WTC11 (cell line): ENCODE measurements around the gene NCOA3. TPM values are rescaled to one million over a fixed set of nuclear protein-coding genes. Genes with fewer than 3 reads are reported as not detected.

Source experiments
- ATAC-seq: fragments of 200-7000 bp; cut with Tn5 transposase; 2 replicates; pipeline ENCODE4 v1.10.0; 2021; ENCODE audit warnings: mild to moderate bottlenecking, moderate library complexity
- CTCF ChIA-PET: fragments of 300-600 bp; sonication (Branson Sonifier 250); formaldehyde crosslinking; loops from one replicate; lab custom pipeline; 2021; ENCODE audit warnings: antibody characterized with exemption; lab: Charles Lee
- POLR2A ChIA-PET: fragments of 350-600 bp; sonication (Branson Sonifier 250); formaldehyde crosslinking; loops from one replicate; lab custom pipeline; 2021; ENCODE audit warnings: antibody characterized with exemption; lab: Charles Lee
- DNase-seq: peaks from one replicate; pipeline ENCODE4 v3.0.0; 2021; ENCODE audit warnings: low spot score
- H3K27ac Mint-ChIP-seq: 2 replicates; pipeline ENCODE4 v1.8.0; 2021; ENCODE audit warnings: mixed read lengths
- H3K27me3 Mint-ChIP-seq: 2 replicates; pipeline ENCODE4 v1.8.0; 2021; ENCODE audit warnings: low read depth, mild to moderate bottlenecking, moderate library complexity, mixed read lengths
- H3K36me3 Mint-ChIP-seq: 2 replicates; pipeline ENCODE4 v1.8.0; 2021; ENCODE audit warnings: mixed read lengths
- H3K4me1 Mint-ChIP-seq: 2 replicates; pipeline ENCODE4 v1.8.0; 2022; ENCODE audit warnings: mixed read lengths
- H3K4me3 Mint-ChIP-seq: 2 replicates; pipeline ENCODE4 v1.8.0; 2021; ENCODE audit warnings: mild to moderate bottlenecking, moderate library complexity, mixed read lengths
- H3K9me3 Mint-ChIP-seq: 2 replicates; pipeline ENCODE4 v1.8.0; 2021; ENCODE audit warnings: mixed read lengths
- FOXJ3 ChIP-seq: sonication (generic); formaldehyde crosslinking; IDR thresholded peaks from 2 replicates; pipeline ENCODE4 v1.9.0; 2021; ENCODE audit warnings: missing genetic modification reagents, mild to moderate bottlenecking, borderline replicate concordance
- FOXP1 ChIP-seq: sonication (generic); formaldehyde crosslinking; IDR thresholded peaks from 2 replicates; pipeline ENCODE4 v1.8.0; 2022; ENCODE audit warnings: missing genetic modification reagents, mild to moderate bottlenecking, moderate library complexity, borderline replicate concordance
- GABPB1 ChIP-seq: sonication (generic); formaldehyde crosslinking; IDR thresholded peaks from 2 replicates; pipeline ENCODE4 v1.8.1; 2023; ENCODE audit warnings: mild to moderate bottlenecking, missing genetic modification reagents
- MYBL2 ChIP-seq: sonication (generic); formaldehyde crosslinking; IDR thresholded peaks from 2 replicates; pipeline ENCODE4 v1.8.1; 2023; ENCODE audit warnings: mild to moderate bottlenecking, moderate library complexity, missing genetic modification reagents
- NR3C1 ChIP-seq: sonication (generic); formaldehyde crosslinking; conservative IDR thresholded peaks from 2 replicates; pipeline ENCODE4 v1.8.1; 2023; ENCODE audit warnings: low read depth, mild to moderate bottlenecking, missing genetic modification reagents
- PRRX2 ChIP-seq: fragments of 250-450 bp; sonication (Bioruptor Pico); IDR thresholded peaks from 2 replicates; pipeline ENCODE4 v1.8.0; 2021; ENCODE audit warnings: mild to moderate bottlenecking
- TEAD4 ChIP-seq: sonication (generic); formaldehyde crosslinking; IDR thresholded peaks from 2 replicates; pipeline ENCODE4 v1.8.0; 2022; ENCODE audit warnings: mild to moderate bottlenecking, missing genetic modification reagents
- USF1 ChIP-seq: sonication (generic); formaldehyde crosslinking; IDR thresholded peaks from 2 replicates; pipeline ENCODE4 v1.8.0; 2022; ENCODE audit warnings: mild to moderate bottlenecking, missing genetic modification reagents
- ZBTB21 ChIP-seq: sonication (generic); formaldehyde crosslinking; IDR thresholded peaks from 2 replicates; pipeline ENCODE4 v1.8.1; 2023; ENCODE audit warnings: mild to moderate bottlenecking, missing genetic modification reagents, borderline replicate concordance
- ZMAT4 ChIP-seq: fragments of 250-450 bp; sonication (Bioruptor Pico); IDR thresholded peaks from 2 replicates; pipeline ENCODE4 v1.9.0; 2021; ENCODE audit warnings: mild to moderate bottlenecking
- ZNF138 ChIP-seq: sonication (generic); formaldehyde crosslinking; conservative IDR thresholded peaks from 2 replicates; pipeline ENCODE4 v1.8.1; 2022; ENCODE audit warnings: mild to moderate bottlenecking, moderate library complexity, missing genetic modification reagents
- ZNF219 ChIP-seq: sonication (generic); formaldehyde crosslinking; IDR thresholded peaks from 2 replicates; pipeline ENCODE4 v1.8.0; 2023; ENCODE audit warnings: missing genetic modification reagents, mild to moderate bottlenecking, borderline replicate concordance
- ZNF232 ChIP-seq: sonication (generic); formaldehyde crosslinking; IDR thresholded peaks from 2 replicates; pipeline ENCODE4 v1.8.0; 2022; ENCODE audit warnings: mild to moderate bottlenecking, missing genetic modification reagents
- ZNF263 ChIP-seq: sonication (generic); formaldehyde crosslinking; IDR thresholded peaks from 2 replicates; pipeline ENCODE4 v1.8.1; 2022; ENCODE audit warnings: low read depth, mild to moderate bottlenecking, moderate library complexity, missing genetic modification reagents
- total RNA-seq: library from RNA; stranded (reverse); gene quantifications from 3 replicates; pipeline ENCODE4 v1.2.3, GENCODE V29; 2021
- TF ChIP-seq, protein P1 (sequence below): sonication (generic); formaldehyde crosslinking; IDR thresholded peaks from 2 replicates; pipeline ENCODE4 v1.8.0; 2023; ENCODE audit warnings: missing genetic modification reagents, mild to moderate bottlenecking, borderline replicate concordance
- TF ChIP-seq, protein P2 (sequence below): sonication (generic); formaldehyde crosslinking; IDR thresholded peaks from 2 replicates; pipeline ENCODE4 v1.8.1; 2022; ENCODE audit warnings: missing genetic modification reagents, borderline replicate concordance
- TF ChIP-seq, protein P3 (sequence below): fragments of 200-600 bp; IDR thresholded peaks from 2 replicates; pipeline ENCODE4 v1.8.0; 2022; ENCODE audit warnings: antibody characterized with exemption
- TF ChIP-seq, protein P4 (sequence below): fragments of 250-450 bp; sonication (Bioruptor Pico); conservative IDR thresholded peaks from 2 replicates; pipeline ENCODE4 v1.9.0; 2021; ENCODE audit warnings: mild to moderate bottlenecking

The NCOA3 gene
- total RNA-seq, 1 experiment from 2014 or later, result 25.2 TPM

GRCh38 chr20:47694021-47694818 lies 192.5 kb downstream of the NCOA3 start (continued):
- TF ChIP-seq ZNF219, result no peak
- no peak for TF ChIP-seq ZNF232 (CRISPR knock-in tag)
- TF ChIP-seq ZNF138 (CRISPR knock-in tag), result no peak
- TF ChIP-seq ZBTB21 (CRISPR knock-in tag), result no peak
- TF ChIP-seq FOXJ3 (CRISPR knock-in tag), result no peak
- TF ChIP-seq, protein P1, sequence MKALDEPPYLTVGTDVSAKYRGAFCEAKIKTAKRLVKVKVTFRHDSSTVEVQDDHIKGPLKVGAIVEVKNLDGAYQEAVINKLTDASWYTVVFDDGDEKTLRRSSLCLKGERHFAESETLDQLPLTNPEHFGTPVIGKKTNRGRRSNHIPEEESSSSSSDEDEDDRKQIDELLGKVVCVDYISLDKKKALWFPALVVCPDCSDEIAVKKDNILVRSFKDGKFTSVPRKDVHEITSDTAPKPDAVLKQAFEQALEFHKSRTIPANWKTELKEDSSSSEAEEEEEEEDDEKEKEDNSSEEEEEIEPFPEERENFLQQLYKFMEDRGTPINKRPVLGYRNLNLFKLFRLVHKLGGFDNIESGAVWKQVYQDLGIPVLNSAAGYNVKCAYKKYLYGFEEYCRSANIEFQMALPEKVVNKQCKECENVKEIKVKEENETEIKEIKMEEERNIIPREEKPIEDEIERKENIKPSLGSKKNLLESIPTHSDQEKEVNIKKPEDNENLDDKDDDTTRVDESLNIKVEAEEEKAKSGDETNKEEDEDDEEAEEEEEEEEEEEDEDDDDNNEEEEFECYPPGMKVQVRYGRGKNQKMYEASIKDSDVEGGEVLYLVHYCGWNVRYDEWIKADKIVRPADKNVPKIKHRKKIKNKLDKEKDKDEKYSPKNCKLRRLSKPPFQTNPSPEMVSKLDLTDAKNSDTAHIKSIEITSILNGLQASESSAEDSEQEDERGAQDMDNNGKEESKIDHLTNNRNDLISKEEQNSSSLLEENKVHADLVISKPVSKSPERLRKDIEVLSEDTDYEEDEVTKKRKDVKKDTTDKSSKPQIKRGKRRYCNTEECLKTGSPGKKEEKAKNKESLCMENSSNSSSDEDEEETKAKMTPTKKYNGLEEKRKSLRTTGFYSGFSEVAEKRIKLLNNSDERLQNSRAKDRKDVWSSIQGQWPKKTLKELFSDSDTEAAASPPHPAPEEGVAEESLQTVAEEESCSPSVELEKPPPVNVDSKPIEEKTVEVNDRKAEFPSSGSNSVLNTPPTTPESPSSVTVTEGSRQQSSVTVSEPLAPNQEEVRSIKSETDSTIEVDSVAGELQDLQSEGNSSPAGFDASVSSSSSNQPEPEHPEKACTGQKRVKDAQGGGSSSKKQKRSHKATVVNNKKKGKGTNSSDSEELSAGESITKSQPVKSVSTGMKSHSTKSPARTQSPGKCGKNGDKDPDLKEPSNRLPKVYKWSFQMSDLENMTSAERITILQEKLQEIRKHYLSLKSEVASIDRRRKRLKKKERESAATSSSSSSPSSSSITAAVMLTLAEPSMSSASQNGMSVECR (CRISPR knock-in tag), result no peak
- TF ChIP-seq, protein P2, sequence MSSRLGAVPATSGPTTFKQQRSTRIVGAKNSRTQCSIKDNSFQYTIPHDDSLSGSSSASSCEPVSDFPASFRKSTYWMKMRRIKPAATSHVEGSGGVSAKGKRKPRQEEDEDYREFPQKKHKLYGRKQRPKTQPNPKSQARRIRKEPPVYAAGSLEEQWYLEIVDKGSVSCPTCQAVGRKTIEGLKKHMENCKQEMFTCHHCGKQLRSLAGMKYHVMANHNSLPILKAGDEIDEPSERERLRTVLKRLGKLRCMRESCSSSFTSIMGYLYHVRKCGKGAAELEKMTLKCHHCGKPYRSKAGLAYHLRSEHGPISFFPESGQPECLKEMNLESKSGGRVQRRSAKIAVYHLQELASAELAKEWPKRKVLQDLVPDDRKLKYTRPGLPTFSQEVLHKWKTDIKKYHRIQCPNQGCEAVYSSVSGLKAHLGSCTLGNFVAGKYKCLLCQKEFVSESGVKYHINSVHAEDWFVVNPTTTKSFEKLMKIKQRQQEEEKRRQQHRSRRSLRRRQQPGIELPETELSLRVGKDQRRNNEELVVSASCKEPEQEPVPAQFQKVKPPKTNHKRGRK (CRISPR knock-in tag), result no peak
- no peak for TF ChIP-seq MYBL2 (CRISPR knock-in tag)
- TF ChIP-seq TEAD4 (CRISPR knock-in tag), result no peak
- TF ChIP-seq, protein P3, sequence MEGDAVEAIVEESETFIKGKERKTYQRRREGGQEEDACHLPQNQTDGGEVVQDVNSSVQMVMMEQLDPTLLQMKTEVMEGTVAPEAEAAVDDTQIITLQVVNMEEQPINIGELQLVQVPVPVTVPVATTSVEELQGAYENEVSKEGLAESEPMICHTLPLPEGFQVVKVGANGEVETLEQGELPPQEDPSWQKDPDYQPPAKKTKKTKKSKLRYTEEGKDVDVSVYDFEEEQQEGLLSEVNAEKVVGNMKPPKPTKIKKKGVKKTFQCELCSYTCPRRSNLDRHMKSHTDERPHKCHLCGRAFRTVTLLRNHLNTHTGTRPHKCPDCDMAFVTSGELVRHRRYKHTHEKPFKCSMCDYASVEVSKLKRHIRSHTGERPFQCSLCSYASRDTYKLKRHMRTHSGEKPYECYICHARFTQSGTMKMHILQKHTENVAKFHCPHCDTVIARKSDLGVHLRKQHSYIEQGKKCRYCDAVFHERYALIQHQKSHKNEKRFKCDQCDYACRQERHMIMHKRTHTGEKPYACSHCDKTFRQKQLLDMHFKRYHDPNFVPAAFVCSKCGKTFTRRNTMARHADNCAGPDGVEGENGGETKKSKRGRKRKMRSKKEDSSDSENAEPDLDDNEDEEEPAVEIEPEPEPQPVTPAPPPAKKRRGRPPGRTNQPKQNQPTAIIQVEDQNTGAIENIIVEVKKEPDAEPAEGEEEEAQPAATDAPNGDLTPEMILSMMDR, result no peak
- TF ChIP-seq NR3C1 (CRISPR knock-in tag), result no peak
- no peak for TF ChIP-seq FOXP1 (CRISPR knock-in tag)
- no peak for TF ChIP-seq GABPB1 (CRISPR knock-in tag)
- TF ChIP-seq, protein P4, sequence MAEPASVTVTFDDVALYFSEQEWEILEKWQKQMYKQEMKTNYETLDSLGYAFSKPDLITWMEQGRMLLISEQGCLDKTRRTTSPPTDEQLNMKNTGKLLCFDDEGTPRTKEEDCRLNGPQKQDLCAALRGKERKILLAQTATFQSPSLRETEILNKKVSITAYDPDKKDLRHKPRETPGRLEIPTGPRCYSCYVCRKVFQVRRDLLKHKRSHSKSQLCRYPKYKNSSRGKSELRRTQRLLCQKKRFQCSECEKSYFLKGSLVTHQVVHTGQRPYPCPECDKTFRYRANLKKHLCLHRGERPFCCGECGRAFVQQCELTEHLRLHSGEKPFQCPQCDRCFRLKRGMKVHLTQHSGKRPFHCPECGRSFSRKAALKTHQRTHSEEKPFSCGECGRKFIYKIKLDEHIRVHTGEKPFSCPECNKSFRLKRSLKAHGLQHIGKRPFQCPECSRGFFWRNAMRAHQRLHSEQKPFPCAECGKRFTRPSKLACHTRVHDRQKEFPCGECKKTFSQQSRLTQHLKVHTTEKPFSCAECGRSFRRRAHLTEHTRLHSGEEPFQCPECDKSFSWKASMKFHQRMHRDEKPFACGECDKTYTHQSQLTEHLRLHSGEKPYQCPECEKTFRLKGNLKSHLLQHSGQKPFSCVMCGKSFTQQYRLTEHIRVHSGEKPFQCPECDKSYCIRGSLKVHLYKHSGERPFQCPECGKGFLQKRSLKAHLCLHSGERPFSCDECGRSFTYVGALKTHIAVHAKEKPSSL (CRISPR knock-in tag), result no peak
- TF ChIP-seq PRRX2 (CRISPR knock-in tag), result no peak

GRCh38 chr20:47696856-47697255 lies 195.2 kb downstream of the NCOA3 start:
- H3K27ac Mint-ChIP-seq, result no peak overlapping the region
- DNase-seq, result no peak
- TF ChIP-seq USF1 (CRISPR knock-in tag), result no peak
- TF ChIP-seq GABPB1 (CRISPR knock-in tag), result no peak
- TF ChIP-seq ZNF263, result no peak
- TF ChIP-seq ZMAT4, result no peak
- TF ChIP-seq, all 79 proteins: peak for 0
- H3K4me1 Mint-ChIP-seq, result no peaks in the 10 kb centered on the region
- H3K36me3 Mint-ChIP-seq, result peaks cover 14% of the 10 kb centered on the region
- H3K27me3 Mint-ChIP-seq, result no peaks in the 10 kb centered on the region
- ChIA-PET CTCF (no interaction called here), POLR2A (no interaction called here)
- peaks cover 17% of the 10 kb centered on the region for H3K9me3 Mint-ChIP-seq
- ATAC-seq, result no peak
- no peak overlapping the region for H3K4me3 Mint-ChIP-seq
